HepG2 (cell line): ENCODE data around the gene CCDC142. TPM values are rescaled to one million over a fixed set of nuclear protein-coding genes. Genes with fewer than 3 reads are reported as not detected.

Experiments
- AGO2 ChIP-seq: fragments of 200-400 bp; formaldehyde crosslinking; optimal IDR thresholded peaks from 2 replicates; pipeline ENCODE3; 2017; ENCODE audit warnings: mild to moderate bottlenecking, low read depth, low read length, moderate library complexity
- HNRNPH1 ChIP-seq: fragments of 200-400 bp; formaldehyde crosslinking; optimal IDR thresholded peaks from 2 replicates; pipeline ENCODE3; 2017; ENCODE audit warnings: mild to moderate bottlenecking, low read depth, low read length
- POLR2G ChIP-seq: fragments of 200-400 bp; formaldehyde crosslinking; IDR thresholded peaks from 2 replicates; pipeline ENCODE4 v1.6.1; 2018; ENCODE audit warnings: mild to moderate bottlenecking, low read depth, low read length, moderate library complexity
- REXO4 ChIP-seq: sonication (generic); formaldehyde crosslinking; IDR thresholded peaks from 2 replicates; pipeline ENCODE4 v1.8.0; 2022; ENCODE audit warnings: missing genetic modification reagents, mild to moderate bottlenecking, borderline replicate concordance
- RFXAP ChIP-seq: sonication (generic); formaldehyde crosslinking; IDR thresholded peaks from 2 replicates; pipeline ENCODE4 v1.4.0; 2020; ENCODE audit warnings: missing genetic modification reagents, borderline replicate concordance
- SCMH1 ChIP-seq: sonication (generic); formaldehyde crosslinking; IDR thresholded peaks from 2 replicates; pipeline ENCODE4 v1.9.0; 2021; ENCODE audit warnings: missing genetic modification reagents, mild to moderate bottlenecking, borderline replicate concordance
- SRSF1 ChIP-seq: fragments of 200-400 bp; formaldehyde crosslinking; optimal IDR thresholded peaks from 2 replicates; pipeline ENCODE3; 2017; ENCODE audit warnings: mild to moderate bottlenecking, low read depth, low read length, moderate library complexity
- ZBTB7A ChIP-seq: sonication (generic); formaldehyde crosslinking; IDR thresholded peaks from 2 replicates; pipeline ENCODE4 v1.8.0; 2022; ENCODE audit warnings: mild to moderate bottlenecking, missing genetic modification reagents
- ZNF30 ChIP-seq: sonication (generic); formaldehyde crosslinking; IDR thresholded peaks from 2 replicates; pipeline ENCODE4 v1.5.0; 2020; ENCODE audit warnings: mild to moderate bottlenecking, missing genetic modification reagents
- ZNF501 ChIP-seq: sonication (generic); formaldehyde crosslinking; IDR thresholded peaks from 2 replicates; pipeline ENCODE4 v1.5.1; 2020; ENCODE audit warnings: mild to moderate bottlenecking, moderate library complexity, missing genetic modification reagents
- ZNF589 ChIP-seq: sonication (generic); formaldehyde crosslinking; conservative IDR thresholded peaks from 2 replicates; pipeline ENCODE4 v1.8.0; 2022; ENCODE audit warnings: mild to moderate bottlenecking, moderate library complexity, missing genetic modification reagents
- ZNF703 ChIP-seq: sonication (generic); formaldehyde crosslinking; IDR thresholded peaks from 2 replicates; pipeline ENCODE4 v1.5.1; 2020; ENCODE audit warnings: missing genetic modification reagents, mild to moderate bottlenecking, moderate library complexity, borderline replicate concordance
- polyA plus RNA-seq, 8 experiments: library from polyadenylated mRNA; depleted of rRNA in 3 of 8; stranded (reverse) in 7 of 8; unstranded in 1 of 8; fragments of >200 nt; fragmentation: Illumina TruSeq in 4 of 8; extraction: Trizol in 4 of 8; gene quantifications; 2 replicates each; pipeline versions ENCODE4 v1.2.1 to v1.2.3, GENCODE V29; 2011 to 2016; ENCODE audit warnings: low read depth in 4 of 8, missing spikeins in 1 of 8, mixed read lengths in 1 of 8; ENCODE audit not compliant: insufficient read depth in 1 of 8
- total RNA-seq, 5 experiments: library from RNA; depleted of rRNA; stranded (reverse); fragments of >200 nt; fragmentation: Illumina TruSeq; extraction: Trizol; gene quantifications; 2 replicates each; pipeline ENCODE4 v1.2.3, GENCODE V29; 2016; ENCODE audit warnings: low read depth in 1 of 5
- TF ChIP-seq, protein P1 (sequence below): sonication (generic); formaldehyde crosslinking; IDR thresholded peaks from 2 replicates; pipeline ENCODE4 v1.4.0; 2020; ENCODE audit warnings: missing genetic modification reagents
- TF ChIP-seq, protein P2 (sequence below): sonication (generic); formaldehyde crosslinking; IDR thresholded peaks from 2 replicates; pipeline ENCODE4 v1.9.0; 2021; ENCODE audit warnings: missing genetic modification reagents, borderline replicate concordance
- TF ChIP-seq, protein P3 (sequence below): sonication (generic); formaldehyde crosslinking; IDR thresholded peaks from 2 replicates; pipeline ENCODE4 v1.4.0; 2020; ENCODE audit warnings: mild to moderate bottlenecking, missing genetic modification reagents
- TF ChIP-seq, protein P4 (sequence below): sonication (generic); formaldehyde crosslinking; conservative IDR thresholded peaks from 2 replicates; pipeline ENCODE4 v1.8.0; 2022; ENCODE audit warnings: mild to moderate bottlenecking, moderate library complexity, missing genetic modification reagents
- TF ChIP-seq, protein P5 (sequence below): sonication (generic); formaldehyde crosslinking; IDR thresholded peaks from 2 replicates; pipeline ENCODE4 v1.5.1; 2020; ENCODE audit warnings: missing genetic modification reagents, mild to moderate bottlenecking, borderline replicate concordance
- TF ChIP-seq, protein P6 (sequence below): sonication (generic); formaldehyde crosslinking; IDR thresholded peaks from 2 replicates; pipeline ENCODE4 v1.5.1; 2020; ENCODE audit warnings: missing genetic modification reagents, mild to moderate bottlenecking, borderline replicate concordance

Gene CCDC142
- total and polyA plus RNA-seq, 2 of the 13 experiments (the other 11 are each of a cell fraction or from before 2014, with no cell fraction given): 14.7 to 30.4 TPM

DNA sequence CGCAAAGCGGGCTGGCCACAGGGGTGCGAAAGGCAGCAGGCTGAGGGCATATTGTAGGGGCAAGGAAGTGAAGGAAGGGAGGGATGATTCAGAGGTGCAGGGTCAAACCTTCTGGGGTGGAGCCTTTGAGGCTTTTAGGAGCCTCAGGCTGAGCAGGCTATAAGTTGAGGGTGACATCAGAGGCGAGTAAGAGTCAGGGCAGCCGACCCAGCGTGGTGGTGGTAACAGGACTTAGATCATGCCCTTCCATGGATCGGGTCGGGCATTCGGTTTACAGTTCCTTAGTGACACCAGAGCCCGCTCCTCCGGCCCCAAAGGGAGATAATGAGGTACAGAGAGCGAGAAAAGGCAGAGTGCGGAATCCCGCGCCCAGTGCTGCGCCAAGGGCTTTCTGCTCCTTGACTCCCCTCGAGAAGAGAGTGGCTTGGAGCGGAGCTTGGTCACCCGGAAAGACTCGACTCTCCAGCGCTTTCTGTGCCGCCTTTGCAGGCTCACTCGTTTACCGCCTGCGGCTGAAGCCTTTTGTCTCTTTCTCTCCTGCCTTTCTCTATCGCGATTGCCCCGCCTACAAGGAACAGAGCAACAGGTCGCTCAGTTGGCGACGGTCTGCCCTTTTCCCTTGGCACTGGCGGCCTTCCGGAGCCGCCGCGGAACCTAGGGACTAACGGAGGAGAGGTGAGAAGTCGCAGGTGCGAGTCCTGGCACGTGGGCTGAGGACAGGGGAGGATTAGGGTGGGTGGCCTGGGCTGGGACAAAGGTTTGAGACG, 15.9 kb upstream of the CCDC142 start (continued):
- TF ChIP-seq, protein P1, sequence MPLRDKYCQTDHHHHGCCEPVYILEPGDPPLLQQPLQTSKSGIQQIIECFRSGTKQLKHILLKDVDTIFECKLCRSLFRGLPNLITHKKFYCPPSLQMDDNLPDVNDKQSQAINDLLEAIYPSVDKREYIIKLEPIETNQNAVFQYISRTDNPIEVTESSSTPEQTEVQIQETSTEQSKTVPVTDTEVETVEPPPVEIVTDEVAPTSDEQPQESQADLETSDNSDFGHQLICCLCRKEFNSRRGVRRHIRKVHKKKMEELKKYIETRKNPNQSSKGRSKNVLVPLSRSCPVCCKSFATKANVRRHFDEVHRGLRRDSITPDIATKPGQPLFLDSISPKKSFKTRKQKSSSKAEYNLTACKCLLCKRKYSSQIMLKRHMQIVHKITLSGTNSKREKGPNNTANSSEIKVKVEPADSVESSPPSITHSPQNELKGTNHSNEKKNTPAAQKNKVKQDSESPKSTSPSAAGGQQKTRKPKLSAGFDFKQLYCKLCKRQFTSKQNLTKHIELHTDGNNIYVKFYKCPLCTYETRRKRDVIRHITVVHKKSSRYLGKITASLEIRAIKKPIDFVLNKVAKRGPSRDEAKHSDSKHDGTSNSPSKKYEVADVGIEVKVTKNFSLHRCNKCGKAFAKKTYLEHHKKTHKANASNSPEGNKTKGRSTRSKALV (CRISPR knock-in tag): peak; percentile 29; the same call in 1 of the 2 replicates
- TF ChIP-seq, protein P2, sequence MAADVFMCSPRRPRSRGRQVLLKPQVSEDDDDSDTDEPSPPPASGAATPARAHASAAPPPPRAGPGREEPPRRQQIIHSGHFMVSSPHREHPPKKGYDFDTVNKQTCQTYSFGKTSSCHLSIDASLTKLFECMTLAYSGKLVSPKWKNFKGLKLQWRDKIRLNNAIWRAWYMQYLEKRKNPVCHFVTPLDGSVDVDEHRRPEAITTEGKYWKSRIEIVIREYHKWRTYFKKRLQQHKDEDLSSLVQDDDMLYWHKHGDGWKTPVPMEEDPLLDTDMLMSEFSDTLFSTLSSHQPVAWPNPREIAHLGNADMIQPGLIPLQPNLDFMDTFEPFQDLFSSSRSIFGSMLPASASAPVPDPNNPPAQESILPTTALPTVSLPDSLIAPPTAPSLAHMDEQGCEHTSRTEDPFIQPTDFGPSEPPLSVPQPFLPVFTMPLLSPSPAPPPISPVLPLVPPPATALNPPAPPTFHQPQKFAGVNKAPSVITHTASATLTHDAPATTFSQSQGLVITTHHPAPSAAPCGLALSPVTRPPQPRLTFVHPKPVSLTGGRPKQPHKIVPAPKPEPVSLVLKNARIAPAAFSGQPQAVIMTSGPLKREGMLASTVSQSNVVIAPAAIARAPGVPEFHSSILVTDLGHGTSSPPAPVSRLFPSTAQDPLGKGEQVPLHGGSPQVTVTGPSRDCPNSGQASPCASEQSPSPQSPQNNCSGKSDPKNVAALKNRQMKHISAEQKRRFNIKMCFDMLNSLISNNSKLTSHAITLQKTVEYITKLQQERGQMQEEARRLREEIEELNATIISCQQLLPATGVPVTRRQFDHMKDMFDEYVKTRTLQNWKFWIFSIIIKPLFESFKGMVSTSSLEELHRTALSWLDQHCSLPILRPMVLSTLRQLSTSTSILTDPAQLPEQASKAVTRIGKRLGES (CRISPR knock-in tag): no peak
- TF ChIP-seq REXO4 (CRISPR knock-in tag) (no peak), POLR2G (0 out of 2 replicates have a peak, but pooled peaks have one; percentile 24), HNRNPH1 (peak; percentile 8), SRSF1 (peak; percentile 14), ZBTB7A (CRISPR knock-in tag) (no peak), AGO2 (no peak), SCMH1 (CRISPR knock-in tag) (no peak), ZNF589 (CRISPR knock-in tag) (no peak), ZNF501 (CRISPR knock-in tag) (no peak), RFXAP (CRISPR knock-in tag) (no peak), ZNF703 (CRISPR knock-in tag) (0 out of 2 replicates have a peak, but pooled peaks have one; percentile 1), ZNF30 (CRISPR knock-in tag) (0 out of 2 replicates have a peak, but pooled peaks have one; percentile 71)
- TF ChIP-seq, protein P3, sequence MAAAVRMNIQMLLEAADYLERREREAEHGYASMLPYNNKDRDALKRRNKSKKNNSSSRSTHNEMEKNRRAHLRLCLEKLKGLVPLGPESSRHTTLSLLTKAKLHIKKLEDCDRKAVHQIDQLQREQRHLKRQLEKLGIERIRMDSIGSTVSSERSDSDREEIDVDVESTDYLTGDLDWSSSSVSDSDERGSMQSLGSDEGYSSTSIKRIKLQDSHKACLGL (CRISPR knock-in tag): no peak
- TF ChIP-seq, protein P4, sequence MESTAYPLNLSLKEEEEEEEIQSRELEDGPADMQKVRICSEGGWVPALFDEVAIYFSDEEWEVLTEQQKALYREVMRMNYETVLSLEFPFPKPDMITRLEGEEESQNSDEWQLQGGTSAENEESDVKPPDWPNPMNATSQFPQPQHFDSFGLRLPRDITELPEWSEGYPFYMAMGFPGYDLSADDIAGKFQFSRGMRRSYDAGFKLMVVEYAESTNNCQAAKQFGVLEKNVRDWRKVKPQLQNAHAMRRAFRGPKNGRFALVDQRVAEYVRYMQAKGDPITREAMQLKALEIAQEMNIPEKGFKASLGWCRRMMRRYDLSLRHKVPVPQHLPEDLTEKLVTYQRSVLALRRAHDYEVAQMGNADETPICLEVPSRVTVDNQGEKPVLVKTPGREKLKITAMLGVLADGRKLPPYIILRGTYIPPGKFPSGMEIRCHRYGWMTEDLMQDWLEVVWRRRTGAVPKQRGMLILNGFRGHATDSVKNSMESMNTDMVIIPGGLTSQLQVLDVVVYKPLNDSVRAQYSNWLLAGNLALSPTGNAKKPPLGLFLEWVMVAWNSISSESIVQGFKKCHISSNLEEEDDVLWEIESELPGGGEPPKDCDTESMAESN (CRISPR knock-in tag): no peak
- TF ChIP-seq, protein P5, sequence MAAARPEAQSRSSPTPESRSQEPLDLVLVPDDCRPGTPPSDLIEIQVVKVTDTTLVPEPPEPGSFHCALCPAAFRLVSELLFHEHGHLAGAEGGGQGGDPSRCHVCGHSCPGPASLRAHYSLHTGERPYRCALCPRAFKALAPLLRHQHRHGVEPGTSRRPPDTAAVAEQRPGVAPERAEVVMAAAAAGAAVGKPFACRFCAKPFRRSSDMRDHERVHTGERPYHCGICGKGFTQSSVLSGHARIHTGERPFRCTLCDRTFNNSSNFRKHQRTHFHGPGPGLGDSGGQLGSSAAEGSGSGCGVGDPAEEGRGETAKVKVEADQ: no peak
- TF ChIP-seq, protein P6, sequence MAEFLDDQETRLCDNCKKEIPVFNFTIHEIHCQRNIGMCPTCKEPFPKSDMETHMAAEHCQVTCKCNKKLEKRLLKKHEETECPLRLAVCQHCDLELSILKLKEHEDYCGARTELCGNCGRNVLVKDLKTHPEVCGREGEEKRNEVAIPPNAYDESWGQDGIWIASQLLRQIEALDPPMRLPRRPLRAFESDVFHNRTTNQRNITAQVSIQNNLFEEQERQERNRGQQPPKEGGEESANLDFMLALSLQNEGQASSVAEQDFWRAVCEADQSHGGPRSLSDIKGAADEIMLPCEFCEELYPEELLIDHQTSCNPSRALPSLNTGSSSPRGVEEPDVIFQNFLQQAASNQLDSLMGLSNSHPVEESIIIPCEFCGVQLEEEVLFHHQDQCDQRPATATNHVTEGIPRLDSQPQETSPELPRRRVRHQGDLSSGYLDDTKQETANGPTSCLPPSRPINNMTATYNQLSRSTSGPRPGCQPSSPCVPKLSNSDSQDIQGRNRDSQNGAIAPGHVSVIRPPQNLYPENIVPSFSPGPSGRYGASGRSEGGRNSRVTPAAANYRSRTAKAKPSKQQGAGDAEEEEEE: no peak
